ENCODE data around the gene FAM53A.

GRCh38 chr4:1597021-1597931, 86.8 kb downstream of the FAM53A start:
- TF ChIP-seq CTCF (conservative IDR thresholded peaks at IDR 0.05; ENCODE audit: low read depth, low read length) (no peak), MAZ (IDR thresholded peaks at IDR 0.05; ENCODE audit: borderline replicate concordance, low read depth, low read length) (no peak), BHLHE40 (IDR thresholded peaks at IDR 0.05; ENCODE audit: low read depth, low read length) (no peak), POLR2A (IDR thresholded peaks at IDR 0.05; ENCODE audit: low read depth, low read length) (no peak), RFX5 (IDR thresholded peaks at IDR 0.05; ENCODE audit: low read depth, low read length) (no peak), MAFK (IDR thresholded peaks at IDR 0.05; ENCODE audit: low read depth, low read length) (no peak), CHD1 (IDR thresholded peaks at IDR 0.05; ENCODE audit: low read depth, low read length) (no peak), USF2 (IDR thresholded peaks at IDR 0.05; ENCODE audit: low read depth, low read length) (no peak)
